HG03439 (cell line): ENCODE measurements around the gene GDF7.
A peak's percentile ranks its signal among the peaks of the same experiment; 100 is the strongest.

ENCODE experiments used
- ATAC-seq: cut with Tn5 transposase; IDR thresholded peaks from one replicate; pipeline ENCODE4 v1.9.1; 2021; ENCODE audit warnings: mild to moderate bottlenecking, moderate library complexity; ENCODE audit not compliant: unreplicated experiment

GDF7 gene

GRCh38 chr2:20660506-20661420, 6.2 kb upstream of the GDF7 start:
- no peak for ATAC-seq

DNA sequence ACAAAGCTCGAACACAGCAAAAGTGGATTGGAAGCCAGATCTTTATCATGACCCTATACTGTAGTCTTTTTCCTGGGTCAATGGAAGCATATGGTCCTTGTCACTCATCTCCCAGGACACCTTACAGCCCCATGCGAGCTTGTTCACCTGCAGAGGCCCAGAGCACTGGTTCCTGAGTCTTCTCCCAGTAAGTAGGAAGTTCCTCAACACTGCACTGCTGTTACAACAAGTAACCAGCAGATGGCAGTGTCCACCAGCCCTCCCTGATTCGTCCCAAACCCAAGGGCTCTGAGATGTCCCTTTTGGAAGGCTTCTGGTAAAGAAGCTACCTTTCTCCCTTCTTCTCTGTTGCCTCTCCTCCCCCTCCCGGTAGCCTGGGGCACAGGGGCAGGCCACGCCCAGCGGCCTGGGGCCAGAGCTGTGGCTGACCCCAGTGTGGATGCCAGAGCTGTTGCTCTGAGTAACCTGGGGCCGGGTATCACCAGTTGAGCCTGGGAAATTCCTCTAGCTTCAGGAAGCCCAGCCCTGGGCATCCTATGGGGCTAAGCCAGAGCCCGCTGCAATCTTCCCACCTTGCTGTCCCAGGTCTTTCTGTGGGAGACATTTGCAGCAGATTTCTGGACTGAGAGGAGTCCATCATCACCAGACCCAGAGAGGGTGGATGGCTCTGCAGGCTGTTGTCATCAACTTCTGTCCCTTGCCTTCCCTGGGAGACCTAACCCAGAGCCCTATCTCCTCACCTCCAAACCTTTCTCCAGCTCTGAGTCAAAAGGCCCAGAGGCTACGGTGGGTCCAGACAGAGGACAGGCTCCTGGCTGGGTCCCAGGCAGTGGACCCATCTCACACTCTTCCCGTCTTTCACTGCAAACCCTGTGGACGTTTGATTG, 5.3 kb upstream of the GDF7 start:
- peak; percentile 57 for ATAC-seq

DNA sequence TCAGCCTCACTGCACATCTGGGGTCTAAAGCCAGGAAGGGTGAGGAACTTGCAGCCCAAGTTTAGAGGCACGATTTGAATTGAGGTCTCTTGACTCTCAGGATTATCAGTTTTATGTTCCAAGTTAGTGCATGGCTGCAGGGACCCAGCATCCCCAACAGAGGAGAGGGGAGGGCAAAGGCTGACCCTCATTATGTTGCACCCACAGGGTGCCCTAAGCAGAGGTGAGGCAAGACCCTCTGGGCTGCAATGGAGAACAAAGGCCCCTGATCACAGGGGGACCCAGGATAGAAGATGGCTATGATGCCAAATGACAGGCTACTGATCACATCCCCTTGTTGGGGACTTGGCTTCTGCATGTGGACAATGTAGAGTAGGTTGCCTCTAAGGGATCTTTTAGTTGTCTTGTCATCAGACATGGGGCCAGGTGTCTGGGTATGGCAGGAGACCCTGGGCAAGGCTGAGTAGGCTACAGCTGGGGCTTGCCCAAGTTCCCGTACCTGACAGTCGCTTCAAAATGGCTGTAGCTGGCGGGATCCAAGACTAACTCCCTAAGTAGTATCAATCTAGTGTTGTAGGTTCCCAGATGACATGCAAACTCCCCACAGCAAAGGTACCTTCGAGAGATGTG, 4.5 kb upstream of the GDF7 start:
- no peak for ATAC-seq

GRCh38 chr2:20663196-20664070, 3.5 kb upstream of the GDF7 start:
- ATAC-seq, result no peak

GRCh38 chr2:20664071-20664390, 2.9 kb upstream of the GDF7 start:
- no peak for ATAC-seq

GRCh38 chr2:20664431-20665242, 2.3 kb upstream of the GDF7 start:
- no peak for ATAC-seq

DNA sequence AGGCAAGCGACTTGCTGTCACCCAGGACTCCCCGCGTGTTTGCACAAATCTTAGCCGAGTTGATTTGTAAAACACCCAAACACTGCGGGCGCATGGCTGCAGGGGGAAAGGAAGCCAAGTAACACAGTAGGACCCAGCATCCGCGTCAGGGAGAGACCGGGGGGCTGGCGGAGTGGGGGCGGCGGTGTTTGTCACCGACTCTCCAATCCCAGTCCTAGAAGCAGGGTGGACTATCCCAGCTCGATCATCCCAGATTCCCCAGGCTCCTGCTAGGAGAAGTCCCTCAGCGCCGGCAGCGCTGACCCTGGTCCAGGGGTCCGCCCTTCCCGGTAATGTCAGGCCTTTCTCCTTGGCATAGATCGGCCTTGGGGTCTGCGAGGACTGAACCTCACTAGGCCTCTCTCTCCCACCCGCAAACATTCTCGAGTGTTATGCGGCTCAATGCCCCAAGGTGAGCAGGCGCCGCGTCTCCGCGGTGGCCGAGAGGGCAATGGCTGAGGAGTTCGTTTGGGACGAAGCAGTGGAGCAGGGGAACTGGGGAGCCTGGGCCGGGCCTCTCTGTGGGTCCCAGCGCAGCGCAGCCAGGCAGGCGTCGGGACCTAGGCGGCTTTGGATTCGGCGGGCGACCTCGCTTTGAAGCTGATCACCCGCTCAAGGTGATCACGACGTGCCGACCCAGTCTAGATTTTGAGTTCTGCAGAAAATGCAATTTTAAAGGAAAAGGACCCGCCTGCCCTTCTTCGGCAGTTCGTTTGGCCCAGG, 1.5 kb upstream of the GDF7 start:
- ATAC-seq, result no peak

- no peak for ATAC-seq
These were observed 990 bp upstream of the GDF7 start for GRCh38 chr2:20666005-20666303.

DNA sequence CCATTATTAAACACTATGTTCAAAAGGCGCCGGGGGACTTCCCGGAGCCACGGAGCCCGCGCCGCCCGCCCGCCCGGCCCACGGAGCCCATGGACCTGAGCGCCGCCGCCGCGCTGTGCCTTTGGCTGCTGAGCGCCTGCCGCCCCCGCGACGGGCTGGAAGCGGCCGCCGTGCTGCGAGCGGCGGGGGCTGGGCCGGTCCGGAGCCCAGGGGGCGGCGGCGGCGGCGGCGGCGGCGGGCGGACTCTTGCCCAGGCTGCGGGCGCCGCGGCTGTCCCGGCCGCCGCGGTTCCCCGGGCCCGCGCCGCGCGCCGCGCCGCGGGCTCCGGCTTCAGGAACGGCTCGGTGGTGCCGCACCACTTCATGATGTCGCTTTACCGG, 197 bp downstream of the GDF7 start:
- no peak for ATAC-seq

GRCh38 chr2:20667531-20668401, 822 bp downstream of the GDF7 start:
- ATAC-seq, result no peak

DNA sequence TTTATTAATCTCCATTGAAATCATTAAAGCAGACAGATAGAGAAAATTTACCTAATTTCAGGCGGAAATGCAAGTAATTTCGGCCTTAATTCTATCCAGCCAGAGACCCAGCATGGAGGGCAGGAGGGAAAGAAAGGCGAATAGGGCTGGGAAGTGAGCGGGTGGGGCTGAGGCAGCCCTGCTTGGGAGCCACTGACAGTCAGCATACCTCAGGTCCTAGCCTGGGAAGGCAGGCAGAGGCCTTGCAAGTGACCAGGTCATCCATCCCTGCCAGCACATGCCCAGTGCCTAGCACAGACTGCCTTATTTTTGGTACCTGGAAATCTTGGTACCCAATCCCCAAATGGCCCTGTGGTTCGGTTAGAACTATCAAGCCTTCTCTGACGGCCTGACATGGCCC, 1.5 kb downstream of the GDF7 start:
- no peak for ATAC-seq

DNA sequence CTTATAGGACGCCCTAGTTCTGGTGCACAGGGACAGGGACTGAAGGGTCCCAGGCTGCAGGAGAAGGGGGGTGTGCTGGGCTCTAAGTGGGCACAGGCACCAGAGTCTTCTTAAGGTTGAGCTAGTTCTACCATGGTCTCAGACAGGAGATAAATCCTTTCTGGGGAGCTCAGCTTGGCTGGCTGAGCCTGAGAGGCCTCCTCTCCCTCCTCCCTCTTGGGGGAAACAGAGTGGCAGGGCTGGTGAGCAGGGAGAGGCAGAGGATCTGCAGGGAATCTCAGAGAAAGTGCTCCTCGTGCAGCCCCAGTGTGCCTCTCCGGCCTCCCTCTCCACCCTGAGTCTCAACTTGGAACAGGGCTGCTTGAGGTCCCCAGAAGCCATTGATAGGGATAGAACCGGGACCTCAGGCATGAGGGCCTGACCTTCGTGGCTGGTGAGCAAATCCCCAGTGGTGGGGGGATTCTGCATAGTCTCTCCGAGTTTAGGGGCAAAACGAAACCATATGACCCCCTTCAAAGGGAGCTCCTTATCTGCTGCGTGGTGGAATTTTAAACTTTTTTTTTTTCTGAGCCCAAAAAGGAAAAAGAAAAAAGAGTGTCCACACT, 2.0 kb downstream of the GDF7 start:
- ATAC-seq, result no peak

DNA sequence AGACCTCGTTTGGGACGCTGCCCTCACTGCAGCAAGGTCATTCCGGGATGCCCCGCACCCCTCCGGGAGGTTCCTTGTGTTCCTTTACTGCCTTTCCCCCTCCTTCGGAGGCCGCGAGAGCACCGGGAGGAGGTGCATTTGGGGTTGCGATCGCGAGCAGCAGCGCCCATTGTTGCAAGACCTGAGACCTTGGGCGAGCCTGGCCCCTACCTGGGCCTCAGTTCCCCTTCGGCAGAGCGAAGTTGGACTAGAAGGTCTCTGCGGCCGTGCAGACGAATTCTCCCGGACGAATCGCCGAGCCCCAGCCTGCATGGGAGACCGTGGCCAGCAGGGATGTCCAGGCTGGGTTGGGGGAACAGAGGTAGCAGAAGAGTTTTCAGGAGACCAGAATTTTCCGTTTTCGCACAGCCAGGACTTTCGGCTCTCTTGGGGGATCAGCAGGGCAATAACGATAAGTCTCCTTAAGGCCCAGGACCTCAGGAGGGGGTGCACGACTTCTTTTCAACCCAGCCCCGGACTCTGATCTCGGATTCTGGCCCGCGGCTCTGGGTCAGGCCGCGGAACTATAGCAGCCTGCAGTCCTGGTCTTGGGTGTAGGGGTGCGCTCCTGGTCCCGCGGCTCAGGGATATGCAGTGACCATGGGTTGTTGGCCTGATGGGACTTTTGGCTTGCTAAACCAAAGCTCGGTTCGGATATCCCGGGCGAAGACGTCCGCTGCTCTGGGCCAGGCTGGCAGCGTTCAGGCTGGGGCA, 2.8 kb downstream of the GDF7 start:
- ATAC-seq, result no peak

DNA sequence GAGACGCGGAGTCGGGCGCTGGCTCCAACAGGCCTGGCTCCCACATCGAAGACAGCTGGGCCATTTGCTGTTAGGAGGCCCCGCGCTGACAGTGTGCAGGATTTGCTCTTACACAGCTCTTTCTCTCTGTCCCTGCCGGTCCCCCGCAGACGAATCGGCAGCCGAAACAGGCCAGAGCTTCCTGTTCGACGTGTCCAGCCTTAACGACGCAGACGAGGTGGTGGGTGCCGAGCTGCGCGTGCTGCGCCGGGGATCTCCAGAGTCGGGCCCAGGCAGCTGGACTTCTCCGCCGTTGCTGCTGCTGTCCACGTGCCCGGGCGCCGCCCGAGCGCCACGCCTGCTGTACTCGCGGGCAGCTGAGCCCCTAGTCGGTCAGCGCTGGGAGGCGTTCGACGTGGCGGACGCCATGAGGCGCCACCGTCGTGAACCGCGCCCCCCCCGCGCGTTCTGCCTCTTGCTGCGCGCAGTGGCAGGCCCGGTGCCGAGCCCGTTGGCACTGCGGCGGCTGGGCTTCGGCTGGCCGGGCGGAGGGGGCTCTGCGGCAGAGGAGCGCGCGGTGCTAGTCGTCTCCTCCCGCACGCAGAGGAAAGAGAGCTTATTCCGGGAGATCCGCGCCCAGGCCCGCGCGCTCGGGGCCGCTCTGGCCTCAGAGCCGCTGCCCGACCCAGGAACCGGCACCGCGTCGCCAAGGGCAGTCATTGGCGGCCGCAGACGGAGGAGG, 3.5 kb downstream of the GDF7 start:
- ATAC-seq, result no peak

DNA sequence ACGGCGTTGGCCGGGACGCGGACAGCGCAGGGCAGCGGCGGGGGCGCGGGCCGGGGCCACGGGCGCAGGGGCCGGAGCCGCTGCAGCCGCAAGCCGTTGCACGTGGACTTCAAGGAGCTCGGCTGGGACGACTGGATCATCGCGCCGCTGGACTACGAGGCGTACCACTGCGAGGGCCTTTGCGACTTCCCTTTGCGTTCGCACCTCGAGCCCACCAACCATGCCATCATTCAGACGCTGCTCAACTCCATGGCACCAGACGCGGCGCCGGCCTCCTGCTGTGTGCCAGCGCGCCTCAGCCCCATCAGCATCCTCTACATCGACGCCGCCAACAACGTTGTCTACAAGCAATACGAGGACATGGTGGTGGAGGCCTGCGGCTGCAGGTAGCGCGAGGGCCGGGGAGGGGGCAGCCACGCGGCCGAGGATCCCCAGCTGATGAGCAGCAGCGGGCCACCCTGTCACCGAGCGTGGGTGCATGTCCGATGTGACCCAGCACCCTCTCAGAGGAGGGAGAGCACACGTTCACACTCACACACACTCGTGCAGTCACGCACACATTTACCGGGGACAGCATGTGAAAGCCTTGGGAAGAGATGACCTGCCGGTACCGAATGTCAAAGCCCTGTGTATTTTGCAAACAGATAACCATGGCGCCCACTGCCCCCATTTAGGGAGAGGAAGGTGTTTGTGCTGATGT, 4.2 kb downstream of the GDF7 start:
- no peak for ATAC-seq

GRCh38 chr2:20671736-20672080, 4.8 kb downstream of the GDF7 start:
- ATAC-seq, result no peak
